WTC11 (cell line): ENCODE measurements around the gene ADGRB3.

Source experiments
- TEAD4 ChIP-seq: sonication (generic); formaldehyde crosslinking; IDR thresholded peaks from 2 replicates; pipeline ENCODE4 v1.8.0; 2022; ENCODE audit warnings: mild to moderate bottlenecking, missing genetic modification reagents
- ZBTB21 ChIP-seq: sonication (generic); formaldehyde crosslinking; IDR thresholded peaks from 2 replicates; pipeline ENCODE4 v1.8.1; 2023; ENCODE audit warnings: mild to moderate bottlenecking, missing genetic modification reagents, borderline replicate concordance
- TF ChIP-seq, protein P1 (sequence below): fragments of 200-600 bp; IDR thresholded peaks from 2 replicates; pipeline ENCODE4 v1.8.0; 2022; ENCODE audit warnings: antibody characterized with exemption

DNA sequence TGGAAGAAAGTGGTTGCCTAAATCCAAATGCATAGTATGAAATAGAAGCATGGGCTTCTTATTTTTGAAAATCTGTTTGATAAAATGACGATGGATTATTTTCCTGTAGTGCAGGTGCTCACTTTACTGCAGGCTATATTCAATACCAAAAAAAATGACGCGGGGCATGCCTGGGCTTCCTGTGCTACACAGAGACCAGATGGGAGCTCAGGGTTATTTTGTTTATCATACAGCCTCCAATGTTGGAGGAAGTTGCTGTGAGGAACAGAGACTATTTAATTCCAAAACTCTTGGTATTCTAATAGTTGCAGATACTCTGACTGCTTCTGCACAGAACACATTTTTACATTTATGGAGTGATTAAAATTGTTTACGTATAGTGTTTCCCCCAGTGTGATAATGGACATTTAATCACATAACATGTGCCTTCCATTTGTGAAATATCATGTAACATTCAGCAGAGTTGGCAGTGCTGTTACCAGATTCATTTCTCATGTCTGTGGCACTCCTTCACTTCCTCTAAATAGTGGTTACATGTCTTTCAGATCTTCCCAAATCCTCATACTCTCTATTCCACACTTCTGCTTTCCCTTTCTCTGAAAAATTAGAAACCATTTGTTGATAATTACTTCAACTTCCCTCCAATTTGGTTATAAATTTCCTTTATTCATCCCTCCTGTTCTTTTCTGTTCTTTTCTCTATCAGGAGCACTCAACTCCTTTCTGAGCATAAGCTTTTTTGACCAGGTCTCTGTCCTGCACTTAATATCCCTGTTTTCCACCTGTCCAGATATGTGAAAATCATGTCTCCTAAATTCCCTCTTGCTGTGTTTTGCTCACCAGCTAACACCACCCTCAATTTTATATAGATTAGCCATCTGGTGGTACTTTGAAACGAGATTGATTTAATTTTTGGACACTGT, 121.6 kb downstream of the ADGRB3 start:
- TF ChIP-seq, protein P1, sequence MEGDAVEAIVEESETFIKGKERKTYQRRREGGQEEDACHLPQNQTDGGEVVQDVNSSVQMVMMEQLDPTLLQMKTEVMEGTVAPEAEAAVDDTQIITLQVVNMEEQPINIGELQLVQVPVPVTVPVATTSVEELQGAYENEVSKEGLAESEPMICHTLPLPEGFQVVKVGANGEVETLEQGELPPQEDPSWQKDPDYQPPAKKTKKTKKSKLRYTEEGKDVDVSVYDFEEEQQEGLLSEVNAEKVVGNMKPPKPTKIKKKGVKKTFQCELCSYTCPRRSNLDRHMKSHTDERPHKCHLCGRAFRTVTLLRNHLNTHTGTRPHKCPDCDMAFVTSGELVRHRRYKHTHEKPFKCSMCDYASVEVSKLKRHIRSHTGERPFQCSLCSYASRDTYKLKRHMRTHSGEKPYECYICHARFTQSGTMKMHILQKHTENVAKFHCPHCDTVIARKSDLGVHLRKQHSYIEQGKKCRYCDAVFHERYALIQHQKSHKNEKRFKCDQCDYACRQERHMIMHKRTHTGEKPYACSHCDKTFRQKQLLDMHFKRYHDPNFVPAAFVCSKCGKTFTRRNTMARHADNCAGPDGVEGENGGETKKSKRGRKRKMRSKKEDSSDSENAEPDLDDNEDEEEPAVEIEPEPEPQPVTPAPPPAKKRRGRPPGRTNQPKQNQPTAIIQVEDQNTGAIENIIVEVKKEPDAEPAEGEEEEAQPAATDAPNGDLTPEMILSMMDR = no peak
- no peak for TF ChIP-seq ZBTB21
- TF ChIP-seq TEAD4 (CRISPR knock-in tag) = no peak
